Stimulated activated CD8-positive, alpha-beta memory T cell treated with anti-CD3 and anti-CD28 coated beads, Interleukin-7, amount 100 ng/mL, for 48 hours (primary cell): ENCODE measurements around the gene VIT.
A peak's percentile ranks its signal among the peaks of the same experiment; 100 is the strongest.

Experiments used
- DNase-seq, 2 donors: peaks; one replicate each; pipeline ENCODE4 v3.0.0-alpha.2; 2020; ENCODE audit warnings: low read depth in 1 of 2; ENCODE audit errors: extremely low read depth in 1 of 2

The VIT gene, protein sequence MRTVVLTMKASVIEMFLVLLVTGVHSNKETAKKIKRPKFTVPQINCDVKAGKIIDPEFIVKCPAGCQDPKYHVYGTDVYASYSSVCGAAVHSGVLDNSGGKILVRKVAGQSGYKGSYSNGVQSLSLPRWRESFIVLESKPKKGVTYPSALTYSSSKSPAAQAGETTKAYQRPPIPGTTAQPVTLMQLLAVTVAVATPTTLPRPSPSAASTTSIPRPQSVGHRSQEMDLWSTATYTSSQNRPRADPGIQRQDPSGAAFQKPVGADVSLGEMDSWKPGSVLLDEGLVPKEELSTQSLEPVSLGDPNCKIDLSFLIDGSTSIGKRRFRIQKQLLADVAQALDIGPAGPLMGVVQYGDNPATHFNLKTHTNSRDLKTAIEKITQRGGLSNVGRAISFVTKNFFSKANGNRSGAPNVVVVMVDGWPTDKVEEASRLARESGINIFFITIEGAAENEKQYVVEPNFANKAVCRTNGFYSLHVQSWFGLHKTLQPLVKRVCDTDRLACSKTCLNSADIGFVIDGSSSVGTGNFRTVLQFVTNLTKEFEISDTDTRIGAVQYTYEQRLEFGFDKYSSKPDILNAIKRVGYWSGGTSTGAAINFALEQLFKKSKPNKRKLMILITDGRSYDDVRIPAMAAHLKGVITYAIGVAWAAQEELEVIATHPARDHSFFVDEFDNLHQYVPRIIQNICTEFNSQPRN

DNA sequence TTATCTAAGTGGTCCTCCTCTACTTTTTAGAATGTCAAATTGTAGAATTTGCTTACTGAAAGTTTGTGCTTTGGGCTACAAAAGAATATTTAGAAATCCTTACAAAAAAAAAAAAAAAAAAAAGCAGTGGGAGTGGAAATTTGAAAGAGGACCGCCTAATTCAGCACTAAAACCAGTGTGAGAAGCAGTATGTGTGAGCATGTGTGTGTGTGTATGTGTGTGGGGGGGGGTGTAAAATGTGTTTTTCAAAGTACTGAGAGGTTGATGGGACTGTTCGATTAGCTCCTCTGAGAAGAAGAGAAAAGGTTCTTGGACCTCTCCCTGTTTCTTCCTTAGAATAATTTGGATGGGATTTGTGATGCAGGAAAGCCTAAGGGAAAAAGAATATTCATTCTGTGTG, at the start of gene VIT:
Gene VIT (plus strand): TSS at position 175 of the 400 bp plus-strand sequence. CDS start 19,664 bp downstream, outside the sequence.
- no peak for DNase-seq

DNA sequence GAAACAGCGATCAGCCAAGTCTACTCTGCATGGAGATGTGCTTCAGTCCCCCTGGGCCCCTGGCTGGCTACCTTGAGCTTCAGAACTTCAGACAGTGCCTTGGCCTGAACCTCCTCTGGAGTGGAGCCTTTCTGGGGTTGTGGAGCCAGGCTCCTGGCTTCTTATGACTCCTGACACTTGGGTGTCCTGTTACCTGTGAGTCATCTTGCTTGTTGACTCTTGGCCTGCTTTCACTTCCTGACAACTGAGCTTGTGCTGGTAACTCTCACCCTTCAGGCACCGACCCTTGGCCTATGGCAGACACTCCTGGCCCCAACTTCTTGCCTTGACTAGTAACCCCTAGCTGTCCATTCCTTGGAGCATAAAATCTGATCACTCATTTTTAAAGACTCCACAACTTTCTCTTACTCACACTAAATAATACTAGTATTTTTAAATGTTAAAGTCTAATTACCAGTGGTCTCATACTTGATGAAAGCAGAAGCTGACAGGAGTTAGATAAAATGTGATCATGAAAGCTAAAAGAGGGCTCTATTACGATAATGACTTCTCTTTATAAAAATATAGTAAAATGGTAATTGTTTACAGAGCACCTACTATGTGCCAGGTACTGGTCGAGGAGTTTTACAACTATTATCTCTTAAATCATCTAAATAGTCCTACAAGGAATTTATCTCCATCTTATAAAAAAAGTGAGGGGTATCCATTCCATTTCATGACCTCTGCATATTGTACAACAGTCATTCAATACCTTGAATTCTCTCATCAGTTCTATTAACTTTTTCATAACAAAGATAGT, 46.3 kb upstream of the VIT start:
- peak in 1 of 2 donors; percentile 0 for DNase-seq

DNA sequence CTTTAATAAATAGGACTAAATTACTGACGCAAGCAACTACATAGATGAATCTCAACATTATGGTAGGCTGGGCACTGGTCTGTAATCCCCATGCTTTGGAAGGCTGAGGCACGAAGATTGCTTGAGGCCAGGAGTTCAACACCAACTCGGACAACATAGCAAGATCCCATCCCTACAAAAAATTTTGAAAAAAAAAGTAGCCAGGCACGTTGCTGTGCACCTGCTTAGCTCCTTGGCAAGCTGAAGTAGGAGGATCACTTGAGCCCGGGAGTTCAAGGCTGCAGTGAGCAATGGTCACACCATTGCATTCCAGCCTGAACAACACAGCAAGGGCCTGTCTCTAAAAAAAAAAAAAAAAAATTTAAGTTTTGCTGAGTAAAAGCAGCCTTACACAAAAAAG, 43.4 kb upstream of the VIT start:
- no peak for DNase-seq

DNA sequence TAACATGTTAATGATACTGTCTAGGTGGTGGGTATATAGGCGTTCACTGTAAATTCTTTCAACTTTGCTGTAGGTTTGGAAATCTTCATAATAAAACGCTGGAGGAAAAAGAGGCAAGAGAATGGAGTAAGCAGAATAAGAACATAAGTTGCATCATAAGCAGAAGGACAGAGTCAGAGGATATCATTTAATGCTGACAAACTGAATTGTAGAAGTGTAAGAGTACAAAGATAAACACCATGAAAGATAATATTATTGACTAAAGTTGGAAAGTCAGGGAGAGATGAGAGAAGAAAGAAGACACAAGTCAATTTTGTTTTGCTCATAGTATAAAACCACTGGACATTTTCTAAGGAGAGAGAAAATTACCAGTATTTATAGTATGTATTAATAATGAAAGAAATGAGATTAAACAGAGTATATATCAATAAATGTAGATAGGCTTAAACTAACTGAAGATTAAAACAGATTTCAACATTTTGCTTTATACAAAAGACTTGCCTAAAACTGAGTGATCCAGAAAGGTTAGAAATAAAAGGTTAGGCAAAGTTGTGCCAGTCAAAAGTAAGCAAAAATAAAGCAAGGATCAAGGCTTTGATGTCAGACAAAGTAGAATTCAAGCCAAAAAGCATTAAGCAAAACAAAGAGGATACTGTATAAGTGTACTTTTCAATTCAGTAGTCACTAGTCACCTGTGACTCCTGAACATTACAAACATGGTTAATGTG, 42.4 kb upstream of the VIT start:
- no peak for DNase-seq

DNA sequence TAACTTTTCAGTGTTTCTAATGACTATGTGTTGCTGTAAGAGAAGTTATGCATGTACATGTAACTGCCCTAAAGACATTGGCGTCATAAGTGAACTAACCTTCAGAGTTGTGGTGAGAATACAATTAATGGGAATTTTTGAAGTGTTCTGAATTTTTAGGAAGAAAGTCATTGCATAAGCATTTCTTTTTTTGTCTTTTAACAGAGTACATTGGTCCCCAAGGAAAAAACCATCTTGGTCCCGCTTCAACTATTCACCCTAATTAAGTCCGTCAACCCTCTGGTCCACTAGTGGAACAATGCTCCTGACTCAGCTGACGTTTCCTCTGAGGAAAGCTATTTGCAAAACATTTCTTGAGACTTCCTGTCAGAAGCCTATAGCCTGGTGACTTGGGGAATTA, 41.1 kb upstream of the VIT start:
- DNase-seq, result no peak

DNA sequence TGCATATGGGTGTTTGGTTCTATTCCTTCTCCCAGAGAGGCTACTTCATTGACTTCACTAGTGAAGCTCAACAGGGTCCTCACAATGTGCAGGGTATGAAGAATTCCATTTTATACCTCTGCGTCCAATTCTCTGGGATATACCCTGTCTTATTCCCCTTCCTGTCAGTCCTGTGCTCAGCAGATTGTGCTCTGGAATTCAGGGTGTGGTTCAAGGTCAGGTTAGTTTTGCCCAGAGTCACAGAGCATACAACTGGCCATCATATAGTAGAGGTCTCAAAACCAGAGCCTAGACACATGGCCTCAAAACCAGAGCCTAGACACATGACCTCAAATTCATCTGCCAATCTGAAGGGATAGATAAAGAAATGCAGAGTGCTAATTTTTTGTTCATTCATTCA, 38.8 kb upstream of the VIT start:
- DNase-seq, result no peak

DNA sequence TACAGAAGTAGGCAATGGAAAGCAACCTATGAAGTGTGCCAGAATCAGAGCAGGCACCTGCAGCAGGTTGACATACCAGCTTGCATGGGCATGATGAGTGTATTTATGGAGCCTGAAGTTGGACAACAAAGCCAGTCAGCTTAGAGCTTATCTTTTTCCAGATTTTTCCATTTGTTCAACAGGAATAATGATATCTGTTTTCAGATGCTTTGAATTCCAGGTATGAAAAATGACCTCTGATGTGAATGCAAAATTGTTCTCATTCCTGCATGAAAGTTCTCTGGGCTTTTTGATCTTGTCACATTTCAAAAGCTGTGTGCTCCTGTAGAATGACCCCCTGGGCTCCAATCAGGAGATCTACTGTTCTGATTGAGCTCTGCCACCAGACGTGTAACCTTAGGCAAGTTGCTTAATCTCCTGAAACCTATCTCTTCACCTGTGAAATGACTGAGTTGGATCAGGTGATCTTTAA, 38.2 kb upstream of the VIT start:
- no peak for DNase-seq

DNA sequence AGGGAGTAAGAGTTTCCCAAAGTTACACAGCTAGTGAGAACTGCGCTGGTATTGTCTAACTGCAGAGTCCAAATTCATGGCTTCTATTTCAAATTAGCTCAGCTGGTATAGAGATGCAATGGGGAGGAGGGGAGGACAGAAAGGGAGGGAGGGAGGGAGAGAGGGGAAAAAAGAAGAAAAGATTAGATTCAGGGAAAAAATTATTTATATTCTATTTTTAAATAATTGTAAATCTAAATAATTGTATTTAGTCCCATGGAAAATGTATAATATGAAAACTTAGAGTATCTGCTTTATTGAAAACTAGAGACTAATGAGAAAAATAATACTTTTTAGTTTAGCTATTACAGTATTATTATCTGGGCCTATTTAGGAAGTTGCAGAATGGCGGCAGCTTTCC, 37.3 kb upstream of the VIT start:
- DNase-seq, result no peak

DNA sequence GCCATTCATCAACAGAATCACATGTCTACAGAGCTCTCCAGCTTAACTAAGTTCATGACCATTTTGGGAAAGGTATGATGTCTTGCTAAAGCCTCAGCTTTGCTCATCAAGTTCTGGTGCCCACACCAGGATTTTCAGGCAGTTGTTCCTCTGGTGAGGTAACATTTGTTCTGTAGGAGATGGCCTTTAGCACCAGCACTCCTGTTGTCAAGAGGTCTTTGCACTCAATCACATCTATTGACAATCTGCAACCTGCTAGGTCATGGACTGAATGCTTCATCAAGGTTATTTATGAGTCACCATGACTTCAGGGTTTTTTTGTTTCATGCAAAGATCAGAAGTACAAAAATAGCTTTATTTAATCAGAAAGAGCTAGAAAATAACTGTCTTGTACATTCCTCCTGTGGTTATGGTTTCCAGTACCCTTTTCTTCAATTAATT, 36.6 kb upstream of the VIT start:
- DNase-seq, result no peak

DNA sequence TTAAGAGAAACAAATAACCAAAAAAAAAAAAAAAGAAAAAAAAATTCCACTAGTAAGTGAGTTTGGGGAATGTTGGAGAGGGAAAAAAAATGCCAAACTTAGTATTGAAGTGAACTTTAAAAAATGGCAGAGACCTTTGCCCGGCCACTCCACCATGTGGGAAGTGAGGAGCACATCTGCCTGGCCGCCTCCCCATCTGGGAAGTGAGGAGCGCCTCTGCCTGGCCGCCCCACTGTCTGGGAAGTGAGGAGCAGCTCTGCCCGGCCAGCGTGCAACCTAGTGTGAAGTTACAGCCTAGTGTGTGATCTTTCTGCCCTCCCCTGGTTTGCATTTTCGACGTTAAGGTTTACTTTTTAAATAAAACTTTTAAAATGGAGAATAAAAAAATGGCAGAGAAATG, 33.9 kb upstream of the VIT start:
- DNase-seq, result no peak

DNA sequence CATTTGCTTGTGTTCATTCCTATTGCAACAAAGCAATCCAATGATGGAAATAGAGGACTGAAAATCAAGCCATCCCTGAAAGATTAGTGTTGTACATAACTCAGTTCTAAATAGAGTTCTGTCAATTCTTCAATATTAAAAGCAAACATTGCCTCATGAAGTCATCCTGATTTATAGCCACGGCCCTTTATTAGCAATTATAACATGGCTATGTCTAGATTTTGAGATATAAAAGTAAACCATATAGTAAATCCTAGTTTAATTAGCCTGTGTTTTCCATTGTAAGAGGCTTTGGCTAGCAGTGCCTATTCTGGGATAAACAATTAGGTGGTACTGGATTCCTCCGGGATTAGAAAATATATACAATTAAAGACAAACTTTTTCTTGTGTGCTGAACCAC, 33.2 kb upstream of the VIT start:
- DNase-seq, result no peak

DNA sequence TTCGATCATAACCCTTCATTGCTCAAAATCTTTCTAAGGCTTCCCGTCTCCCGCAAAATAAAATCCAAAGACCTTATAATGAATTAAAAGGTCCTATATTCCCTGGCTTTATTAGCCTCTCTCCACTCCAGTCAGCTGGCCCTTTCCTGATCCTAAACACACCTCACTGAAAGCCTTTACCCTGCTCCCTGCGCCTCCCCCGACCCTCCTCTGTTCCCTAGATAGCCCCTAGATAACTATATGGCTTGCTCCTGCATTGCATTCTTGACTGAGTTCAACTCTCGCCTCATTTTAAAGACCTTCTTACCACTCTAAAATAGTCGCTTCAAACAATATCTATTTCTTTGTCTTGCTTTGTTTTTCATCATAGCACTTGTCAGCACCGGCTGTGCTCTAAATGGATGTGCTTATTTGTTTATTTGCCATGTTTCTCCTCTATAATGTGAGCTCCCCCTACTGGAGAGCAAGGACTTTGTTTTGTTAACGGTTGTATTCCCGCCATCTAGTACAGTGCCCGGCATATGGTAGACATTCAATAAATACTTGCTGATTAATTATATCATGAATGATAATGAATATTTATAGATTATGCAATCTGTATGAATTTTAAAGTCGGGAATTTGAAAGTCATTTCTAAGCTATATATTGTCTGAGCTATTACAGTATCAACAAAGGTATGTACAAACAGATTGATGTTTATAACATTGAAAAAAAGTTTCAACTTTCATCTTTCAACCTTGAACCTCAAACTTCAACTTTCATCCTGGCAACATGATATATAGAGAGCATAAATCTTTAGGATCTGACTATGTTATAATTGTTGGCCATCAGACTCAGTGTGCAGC, 32.4 kb upstream of the VIT start:
- DNase-seq, result no peak

DNA sequence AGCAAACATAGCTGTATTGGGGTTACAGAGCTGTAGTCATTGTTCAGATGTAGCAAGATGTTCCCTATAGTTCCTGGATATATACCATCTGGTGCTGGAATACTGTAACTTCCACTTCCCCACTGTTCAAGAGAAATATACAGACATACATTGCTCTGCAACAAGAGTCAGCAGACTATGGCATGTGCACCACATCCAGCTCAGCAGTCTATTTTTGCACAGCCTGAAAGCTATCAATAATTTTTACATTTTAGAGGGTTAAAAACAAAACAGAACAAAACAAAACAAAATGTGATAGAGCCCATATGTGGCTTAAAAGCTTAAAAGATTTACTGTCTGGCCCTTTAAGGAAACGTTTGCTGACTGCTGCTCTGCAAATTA, 31.8 kb upstream of the VIT start:
- no peak for DNase-seq

DNA sequence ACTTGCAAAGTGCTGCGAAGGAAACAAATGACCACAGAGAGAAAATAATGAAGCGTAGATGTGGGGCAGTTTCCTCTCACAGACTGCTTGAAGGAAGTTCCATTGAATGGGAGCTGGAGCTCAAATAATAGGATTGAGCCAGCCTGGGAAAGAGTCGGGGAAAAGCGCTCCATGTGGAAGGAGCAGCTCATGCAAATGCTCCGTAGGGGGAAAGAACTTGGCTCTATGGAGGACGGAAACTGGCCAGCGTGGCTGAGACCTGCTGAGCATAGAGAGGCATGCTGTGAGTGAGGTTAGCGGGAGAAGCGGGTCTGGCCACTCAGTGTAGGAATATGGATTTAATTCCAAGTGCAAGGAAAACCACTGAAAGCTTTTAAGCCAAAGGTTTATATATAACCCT, 28.6 kb upstream of the VIT start:
- no peak for DNase-seq

DNA sequence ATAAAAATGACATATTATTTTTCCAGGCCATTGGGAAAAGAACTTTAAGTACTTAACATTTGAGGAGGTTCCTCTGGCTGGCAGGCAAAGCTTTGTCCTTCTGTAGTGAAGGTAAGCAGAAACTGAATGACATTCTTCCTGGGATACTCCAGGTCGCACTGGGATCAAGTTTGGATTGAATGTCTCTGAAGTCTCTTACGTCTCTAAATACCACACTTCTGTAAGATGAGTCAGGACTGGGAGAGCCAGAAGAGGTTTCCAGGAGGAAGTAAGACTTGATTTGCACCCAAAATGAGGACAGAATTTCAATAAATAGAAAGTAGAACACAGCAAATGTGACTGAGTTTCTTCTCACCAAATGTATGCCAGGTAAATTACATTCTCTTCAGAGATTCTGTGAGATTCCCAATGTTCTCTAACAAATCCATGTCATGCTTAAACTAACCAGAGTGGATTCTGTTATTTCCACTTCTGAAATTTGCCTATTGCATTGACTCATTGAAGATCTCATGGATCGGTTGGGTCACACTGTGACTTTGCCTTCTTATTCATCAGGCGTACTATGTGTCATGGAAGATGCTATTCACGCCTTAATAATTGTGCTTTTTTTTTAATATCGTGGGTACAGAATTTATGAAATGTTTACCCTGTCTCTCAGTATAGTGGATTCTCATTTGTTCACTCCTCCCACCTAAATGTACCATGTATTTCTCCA, 25.5 kb upstream of the VIT start:
- DNase-seq, result no peak

DNA sequence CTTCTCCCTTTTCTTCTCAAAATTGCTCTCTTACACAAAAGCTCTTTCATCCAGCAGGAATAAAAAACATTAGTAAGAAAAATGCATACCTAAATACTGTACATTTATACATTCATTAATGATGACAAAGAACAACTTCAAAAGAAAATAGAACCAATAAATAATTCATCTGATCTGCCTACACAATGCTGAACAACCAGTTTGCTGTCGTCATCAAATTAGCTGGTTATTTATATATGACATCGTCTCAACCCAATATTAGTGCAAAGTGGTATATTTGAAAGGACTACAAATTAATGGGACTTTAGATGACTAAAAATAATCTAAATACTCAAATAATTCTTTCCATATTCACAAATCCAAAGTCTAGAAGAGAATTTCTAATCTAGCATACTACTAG, 24.8 kb upstream of the VIT start:
- no peak for DNase-seq

DNA sequence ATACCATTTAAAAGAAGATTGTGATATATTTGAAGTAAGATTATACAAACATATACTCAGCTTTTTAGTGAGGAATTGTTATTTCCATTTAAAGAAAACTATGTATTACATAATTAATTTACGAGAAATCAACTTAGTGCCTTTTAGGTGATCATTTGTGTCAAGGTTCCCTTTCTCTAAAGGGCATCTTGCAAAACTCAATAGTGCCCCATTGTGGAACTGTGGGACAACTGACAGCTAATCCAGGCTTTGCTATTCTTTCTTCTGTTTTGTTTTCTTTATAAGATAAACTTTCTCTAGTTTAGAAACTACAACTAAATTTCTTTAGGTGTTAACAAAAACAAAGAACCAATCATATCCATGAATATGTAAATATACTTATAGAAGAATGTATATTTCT, 24.3 kb upstream of the VIT start:
- DNase-seq, result no peak

DNA sequence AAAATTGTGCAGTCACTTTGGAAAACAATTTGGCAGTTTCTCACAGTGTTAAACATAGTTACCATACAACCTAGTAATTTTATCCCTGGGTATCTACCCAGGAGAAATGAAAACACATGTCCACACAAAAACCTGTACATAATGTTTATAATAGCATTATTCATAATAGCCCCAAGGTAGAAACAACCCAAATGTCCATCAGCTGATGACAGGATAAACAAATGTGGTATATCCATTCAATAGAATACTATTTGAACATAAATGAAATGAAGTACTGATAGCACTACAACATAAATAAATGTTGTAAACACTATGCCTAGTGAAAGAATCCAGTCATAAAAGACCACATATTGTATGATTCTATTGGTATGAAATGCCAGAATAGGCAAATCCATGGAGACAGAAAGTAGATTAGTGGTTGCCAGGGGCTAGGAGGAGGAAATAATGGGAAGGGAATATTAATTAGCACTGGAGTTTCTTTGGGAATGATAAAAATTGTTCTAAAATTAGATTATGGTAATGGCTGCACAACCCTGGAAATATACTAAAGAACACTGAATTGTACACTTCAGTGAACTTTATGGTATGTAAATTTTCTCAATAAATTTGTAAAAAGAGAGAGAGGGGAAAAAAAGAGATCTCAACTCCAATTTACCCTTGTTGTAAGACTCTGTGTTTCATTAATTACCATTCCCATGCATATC, 20.8 kb upstream of the VIT start:
- DNase-seq, result no peak

DNA sequence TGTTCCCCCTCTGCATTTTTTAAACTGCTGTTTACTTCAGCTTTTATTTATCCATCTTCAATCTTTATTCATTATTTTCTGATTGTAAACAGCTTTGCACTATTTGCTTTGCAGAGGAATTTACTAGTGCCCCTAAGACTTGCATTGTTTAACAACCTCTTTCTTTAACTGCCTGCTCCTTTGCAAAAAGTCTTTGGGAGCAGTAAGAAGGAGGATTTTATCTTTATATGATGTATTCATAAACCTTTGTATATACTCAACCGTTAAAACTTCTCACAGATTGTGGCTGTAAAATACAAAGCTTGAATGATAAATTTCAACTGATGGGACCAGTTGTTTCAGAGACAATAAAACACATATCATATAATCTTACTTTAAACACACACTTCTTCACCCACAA, 20.1 kb upstream of the VIT start:
- DNase-seq, result no peak
